BJ (cell line): ENCODE data around the gene ZEB1. TPM values are rescaled to one million over a fixed set of nuclear protein-coding genes. Genes with fewer than 3 reads are reported as not detected.

ENCODE experiments used
- CTCF ChIA-PET: fragments of 350-600 bp; formaldehyde crosslinking; extraction: SDS; loops from one replicate; lab custom pipeline; 2021; ENCODE audit warnings: antibody characterized with exemption, inconsistent platforms; lab: Yijun Ruan, JAX
- POLR2A ChIA-PET: fragments of 300-600 bp; sonication (Branson Sonifier 250); formaldehyde crosslinking; extraction: SDS; loops from one replicate; lab custom pipeline; 2021; ENCODE audit warnings: antibody characterized with exemption; lab: Charles Lee
- DNase-seq: peaks from one replicate; pipeline ENCODE4 v3.0.0-alpha.2; 2011; ENCODE audit warnings: low read depth
- H3K27me3 ChIP-seq: 2 replicates; pipeline ENCODE4 v1.6.0; 2011; ENCODE audit warnings: low read length; ENCODE audit not compliant: control insufficient read depth, insufficient read depth
- H3K36me3 ChIP-seq: 2 replicates; pipeline ENCODE4 v1.5.1; 2011; ENCODE audit warnings: low read length; ENCODE audit not compliant: control insufficient read depth, insufficient read depth
- H3K4me3 ChIP-seq: 2 replicates; pipeline ENCODE4 v1.5.1; 2011; ENCODE audit warnings: low read depth, mild to moderate bottlenecking, control low read depth, low read length
- polyA plus RNA-seq: library from polyadenylated mRNA; depleted of rRNA; stranded (reverse); fragments of >200 nt; gene quantifications from 2 replicates; pipeline ENCODE4 v1.2.3, GENCODE V29; 2011
- TF ChIP-seq, protein P1 (sequence below): IDR thresholded peaks from 2 replicates; pipeline ENCODE4 v1.5.1; 2011; ENCODE audit warnings: low read depth, mild to moderate bottlenecking, control low read depth, inconsistent platforms, low read length, moderate library complexity; ENCODE audit not compliant: insufficient read depth

ZEB1 gene
- polyA plus RNA-seq, 1 experiment = 22.3 TPM

DNA sequence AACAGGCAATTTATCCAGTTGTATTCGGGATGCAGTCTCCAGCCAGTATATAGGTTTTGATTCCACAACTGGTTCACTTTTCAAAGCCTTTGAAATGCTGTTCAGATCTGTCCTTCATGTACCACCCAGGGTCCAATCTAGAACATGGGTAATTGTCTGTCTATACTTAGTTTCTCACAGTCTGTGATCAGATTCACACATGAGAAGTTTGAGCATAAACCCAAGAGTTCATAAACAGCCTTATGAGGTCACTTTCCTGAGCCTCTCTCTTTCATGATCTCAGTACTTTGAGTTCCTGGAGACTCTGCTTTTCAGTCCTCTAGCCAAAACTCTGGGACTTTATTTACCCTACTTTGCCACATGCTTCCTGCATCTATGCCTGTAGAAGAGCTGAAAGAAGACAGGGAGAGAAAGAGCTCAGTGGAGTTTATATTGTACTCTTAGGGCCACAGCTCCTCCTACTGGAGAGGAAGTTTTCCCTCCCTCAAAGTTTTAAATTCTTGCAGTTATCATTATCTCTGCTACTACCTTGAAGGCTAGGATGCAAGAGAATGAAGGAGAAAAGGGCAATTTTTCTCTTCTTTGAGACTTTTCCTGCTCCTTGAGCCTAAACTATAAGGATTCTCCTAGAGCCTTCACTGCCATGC, 172.0 kb downstream of the ZEB1 start:
- no peak for DNase-seq
- POLR2A ChIA-PET = interaction anchor here (0.6 kb wide), 1 partner anchor 624 kb away, joined by 3 read pairs; no protein-coding TSS in a partner anchor
- H3K27me3 ChIP-seq = no peaks in the 10 kb centered on the region
- TF ChIP-seq, protein P1, sequence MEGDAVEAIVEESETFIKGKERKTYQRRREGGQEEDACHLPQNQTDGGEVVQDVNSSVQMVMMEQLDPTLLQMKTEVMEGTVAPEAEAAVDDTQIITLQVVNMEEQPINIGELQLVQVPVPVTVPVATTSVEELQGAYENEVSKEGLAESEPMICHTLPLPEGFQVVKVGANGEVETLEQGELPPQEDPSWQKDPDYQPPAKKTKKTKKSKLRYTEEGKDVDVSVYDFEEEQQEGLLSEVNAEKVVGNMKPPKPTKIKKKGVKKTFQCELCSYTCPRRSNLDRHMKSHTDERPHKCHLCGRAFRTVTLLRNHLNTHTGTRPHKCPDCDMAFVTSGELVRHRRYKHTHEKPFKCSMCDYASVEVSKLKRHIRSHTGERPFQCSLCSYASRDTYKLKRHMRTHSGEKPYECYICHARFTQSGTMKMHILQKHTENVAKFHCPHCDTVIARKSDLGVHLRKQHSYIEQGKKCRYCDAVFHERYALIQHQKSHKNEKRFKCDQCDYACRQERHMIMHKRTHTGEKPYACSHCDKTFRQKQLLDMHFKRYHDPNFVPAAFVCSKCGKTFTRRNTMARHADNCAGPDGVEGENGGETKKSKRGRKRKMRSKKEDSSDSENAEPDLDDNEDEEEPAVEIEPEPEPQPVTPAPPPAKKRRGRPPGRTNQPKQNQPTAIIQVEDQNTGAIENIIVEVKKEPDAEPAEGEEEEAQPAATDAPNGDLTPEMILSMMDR = peak; percentile 67
- no peaks in the 10 kb centered on the region for H3K36me3 ChIP-seq
- no peak overlapping the region for H3K4me3 ChIP-seq
- CTCF ChIA-PET = interaction anchor here (0.9 to 1.7 kb wide), 9 partner anchors 15 to 739 kb away, joined by 3 to 7 read pairs (median 4); partner anchors contain the start of gene ZNF438

DNA sequence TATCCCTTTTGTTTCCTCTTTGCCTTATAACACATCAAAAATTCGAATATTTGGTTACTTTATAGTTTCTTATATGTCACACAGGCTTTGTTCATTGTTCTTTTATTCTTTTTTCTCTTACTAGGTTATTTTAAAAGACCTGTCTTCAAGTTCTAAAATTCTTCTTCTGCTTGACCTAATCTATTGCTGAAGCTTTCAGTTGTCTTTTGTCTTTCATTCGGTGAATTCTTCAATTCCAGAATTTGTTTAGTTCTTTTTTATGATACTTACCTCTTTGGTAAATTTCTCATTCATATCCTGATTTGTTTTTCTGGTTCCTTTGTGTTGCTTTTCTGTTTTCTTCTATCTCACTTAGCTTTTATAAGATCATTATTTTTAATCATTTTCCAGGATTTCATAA, 188.4 kb downstream of the ZEB1 start:
- TF ChIP-seq, protein P1 = no peak
- CTCF ChIA-PET = no interaction called here
- H3K27me3 ChIP-seq = no peaks in the 10 kb centered on the region
- POLR2A ChIA-PET = no interaction called here
- H3K4me3 ChIP-seq = no peak overlapping the region
- DNase-seq = no peak
- H3K36me3 ChIP-seq = peaks cover 11% of the 10 kb centered on the region

DNA sequence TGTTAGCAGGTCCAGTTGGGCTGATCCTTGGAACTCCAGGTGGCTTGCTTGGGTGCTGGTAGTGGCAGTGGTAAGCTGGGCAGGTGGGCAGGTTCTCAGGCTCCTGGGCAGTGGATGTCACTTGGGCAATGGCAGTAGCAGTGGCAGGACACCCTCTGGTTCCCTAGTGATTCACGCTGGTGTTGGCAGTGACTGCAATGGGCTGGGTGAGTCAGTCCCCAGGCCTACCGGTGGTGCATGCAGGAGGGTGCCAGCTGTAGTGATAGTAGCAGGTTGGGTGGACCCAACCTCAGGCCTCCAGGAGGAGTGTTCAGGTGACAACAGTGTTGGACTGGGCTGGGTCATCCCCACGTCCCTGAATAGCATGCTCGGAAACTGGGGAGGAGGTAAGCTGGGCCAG, 189.2 kb downstream of the ZEB1 start:
- ChIA-PET CTCF (interaction anchor here (0.8 kb wide), 1 partner anchor 70 kb away, joined by 4 read pairs; no protein-coding TSS in a partner anchor), POLR2A (no interaction called here)
- TF ChIP-seq, protein P1 = no peak
- no peak for DNase-seq
- no peaks in the 10 kb centered on the region for H3K27me3 ChIP-seq
- no peak overlapping the region for H3K4me3 ChIP-seq
- H3K36me3 ChIP-seq = peaks cover 13% of the 10 kb centered on the region

DNA sequence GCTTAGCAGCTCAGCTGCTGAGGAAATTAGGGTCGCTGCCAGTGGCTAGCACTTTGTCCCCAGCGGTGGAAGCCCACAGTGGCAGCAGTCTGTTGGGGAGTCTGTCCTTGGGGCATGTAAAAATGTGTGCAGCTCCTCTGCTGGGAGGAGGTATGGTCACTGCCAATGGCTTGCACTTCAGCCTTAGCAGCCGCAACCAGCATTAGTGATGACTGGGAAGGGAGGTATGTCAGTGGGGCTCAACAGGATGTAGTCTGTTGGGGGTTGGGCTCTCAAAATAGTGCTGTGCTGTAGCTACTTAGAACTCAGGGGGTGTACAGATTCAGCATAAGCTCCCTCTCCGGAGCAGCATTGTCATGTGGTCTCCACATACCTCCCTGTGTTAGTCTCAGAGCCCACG, 189.9 kb downstream of the ZEB1 start:
- Histone ChIP-seq H3K27me3 (no peaks in the 10 kb centered on the region), H3K4me3 (no peak overlapping the region), H3K36me3 (peaks cover 13% of the 10 kb centered on the region)
- no peak for DNase-seq
- TF ChIP-seq, protein P1 = no peak
- ChIA-PET POLR2A (no interaction called here), CTCF (interaction anchor here (0.8 kb wide), 1 partner anchor 70 kb away, joined by 4 read pairs; no protein-coding TSS in a partner anchor)

DNA sequence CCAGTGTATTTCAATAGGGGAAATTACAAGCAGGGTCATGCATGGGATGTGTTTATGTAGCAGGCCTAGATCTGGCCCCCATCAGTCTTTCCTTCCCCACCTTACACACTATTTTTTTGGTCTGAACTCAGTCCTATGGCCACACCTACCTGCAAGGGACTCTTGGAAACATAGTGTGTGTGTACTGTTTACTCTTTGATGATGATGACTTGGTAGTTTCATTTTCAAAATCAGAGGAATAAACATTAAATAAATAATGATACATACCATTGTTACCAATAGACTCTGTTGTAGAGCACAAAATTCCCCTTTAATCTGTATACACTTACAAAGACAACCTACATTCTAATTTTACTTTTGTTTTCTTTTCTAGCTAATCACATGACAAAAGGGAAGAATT, 191.0 kb downstream of the ZEB1 start:
- TF ChIP-seq, protein P1 = no peak
- Histone ChIP-seq H3K27me3 (no peaks in the 10 kb centered on the region), H3K4me3 (no peak overlapping the region), H3K36me3 (peaks cover 13% of the 10 kb centered on the region)
- POLR2A ChIA-PET = no interaction called here
- CTCF ChIA-PET = no interaction called here
- DNase-seq = no peak
